Mesendoderm (in vitro differentiated cells): ENCODE results near the gene PITPNM3.

Experiments used
- DNase-seq: peaks from one replicate; pipeline ENCODE4 v3.0.0; 2013
- H2AK5ac ChIP-seq: 2 replicates; pipeline ENCODE4 v1.6.1; 2013; ENCODE audit warnings: low read length, inconsistent platforms
- H2BK120ac ChIP-seq: 2 replicates; pipeline ENCODE4 v1.6.1; 2013; ENCODE audit warnings: low read depth, mild to moderate bottlenecking, low read length, moderate library complexity, mixed read lengths
- H2BK15ac ChIP-seq: replicated peaks from 2 replicates; pipeline ENCODE4 v1.6.1; 2013; ENCODE audit warnings: low read depth, mild to moderate bottlenecking, moderate library complexity
- H2BK5ac ChIP-seq: 2 replicates; pipeline ENCODE4 v1.6.1; 2013; ENCODE audit warnings: low read length, inconsistent platforms
- H3K18ac ChIP-seq: 2 replicates; pipeline ENCODE4 v1.6.1; 2013; ENCODE audit warnings: mild to moderate bottlenecking, low read length, mixed read lengths
- H3K23ac ChIP-seq: one replicate; pipeline ENCODE4 v1.6.1; 2013; ENCODE audit warnings: low read length
- H3K27ac ChIP-seq: 2 replicates; pipeline ENCODE4 v1.5.1; 2013; ENCODE audit warnings: low read depth, mild to moderate bottlenecking, inconsistent platforms, low read length, moderate library complexity
- H3K27me3 ChIP-seq: 2 replicates; pipeline ENCODE4 v1.6.1; 2013; ENCODE audit warnings: low read length, control low read depth, mild to moderate bottlenecking, inconsistent platforms; ENCODE audit not compliant: insufficient read depth, poor library complexity
- H3K36me3 ChIP-seq: 2 replicates; pipeline ENCODE4 v1.6.1; 2013; ENCODE audit warnings: low read length, inconsistent platforms; ENCODE audit not compliant: control insufficient read depth, insufficient read depth
- H3K4ac ChIP-seq: one replicate; pipeline ENCODE4 v1.6.1; 2013; ENCODE audit warnings: low read depth, mild to moderate bottlenecking, low read length, moderate library complexity
- H3K4me1 ChIP-seq: 2 replicates; pipeline ENCODE4 v1.6.1; 2013; ENCODE audit warnings: low read depth, low read length, inconsistent platforms; ENCODE audit not compliant: control insufficient read depth
- H3K4me2 ChIP-seq: 2 replicates; pipeline ENCODE4 v1.6.1; 2013; ENCODE audit warnings: low read length
- H3K4me3 ChIP-seq: 2 replicates; pipeline ENCODE4 v1.5.1; 2013; ENCODE audit warnings: mild to moderate bottlenecking, low read length
- H3K56ac ChIP-seq: one replicate; pipeline ENCODE4 v1.6.1; 2013; ENCODE audit warnings: low read length
- H3K79me1 ChIP-seq: 2 replicates; pipeline ENCODE4 v1.6.1; 2013; ENCODE audit warnings: low read length, inconsistent platforms
- H3K79me2 ChIP-seq: 2 replicates; pipeline ENCODE4 v1.6.1; 2013; ENCODE audit warnings: mild to moderate bottlenecking, low read length; ENCODE audit not compliant: control insufficient read depth, insufficient read depth
- H3K9ac ChIP-seq: 2 replicates; pipeline ENCODE4 v1.6.1; 2013; ENCODE audit warnings: low read length, inconsistent platforms
- H4K5ac ChIP-seq: one replicate; pipeline ENCODE4 v1.6.1; 2013; ENCODE audit warnings: low read length
- H4K8ac ChIP-seq: one replicate; pipeline ENCODE4 v1.6.1; 2013; ENCODE audit warnings: low read depth, mild to moderate bottlenecking, control low read depth, low read length, moderate library complexity
- WGBS: extraction: QIAGEN DNeasy Blood & Tissue Kit; methylation state at CpG from one replicate; pipeline ENCODE4 v1.1.7; 2013; ENCODE audit warnings: low lambda C conversion rate, missing lambda C conversion rate; ENCODE audit not compliant: insufficient coverage; ENCODE audit errors: extremely low coverage; 5-methylcytosine and 5-hydroxymethylcytosine counted together

Gene PITPNM3

GRCh38 chr17:6548578-6549330 is 7.6 kb downstream of the PITPNM3 start:
- Histone ChIP-seq H3K27ac (no peak overlapping the region), H3K79me1 (no peaks in the 10 kb centered on the region), H3K27me3 (no peaks in the 10 kb centered on the region), H3K4ac (no peak overlapping the region), H2BK5ac (no peak overlapping the region), H3K18ac (no peak overlapping the region), H3K56ac (no peak overlapping the region), H2BK120ac (no peak overlapping the region), H3K4me2 (no peak overlapping the region), H3K4me1 (no peaks in the 10 kb centered on the region), H3K4me3 (no peak overlapping the region), H4K5ac (no peak overlapping the region), H3K9ac (no peak overlapping the region), H4K8ac (no peak overlapping the region), H2BK15ac (no peak overlapping the region), H3K79me2 (no peaks in the 10 kb centered on the region), H2AK5ac (no peak overlapping the region), H3K36me3 (no peaks in the 10 kb centered on the region), H3K23ac (no peak overlapping the region)
- no CpG with 5 or more reads among the region's 11 CpGs for WGBS
- DNase-seq: no peak

GRCh38 chr17:6548034-6548433 is 8.3 kb downstream of the PITPNM3 start:
- no peak overlapping the region for H4K5ac ChIP-seq
- no peak overlapping the region for H2BK5ac ChIP-seq
- H3K36me3 ChIP-seq: no peaks in the 10 kb centered on the region
- no peak for DNase-seq
- no CpG with 5 or more reads among the region's 5 CpGs for WGBS
- H4K8ac ChIP-seq: no peak overlapping the region
- H3K27me3 ChIP-seq: no peaks in the 10 kb centered on the region
- no peaks in the 10 kb centered on the region for H3K79me2 ChIP-seq
- H3K27ac ChIP-seq: no peak overlapping the region
- H3K9ac ChIP-seq: no peak overlapping the region
- H2AK5ac ChIP-seq: no peak overlapping the region
- no peak overlapping the region for H2BK120ac ChIP-seq
- H3K4me2 ChIP-seq: no peak overlapping the region
- H3K4me1 ChIP-seq: no peaks in the 10 kb centered on the region
- no peak overlapping the region for H3K18ac ChIP-seq
- no peak overlapping the region for H3K4ac ChIP-seq
- H3K79me1 ChIP-seq: no peaks in the 10 kb centered on the region
- no peak overlapping the region for H3K4me3 ChIP-seq
- H3K23ac ChIP-seq: no peak overlapping the region
- no peak overlapping the region for H3K56ac ChIP-seq
- H2BK15ac ChIP-seq: no peak overlapping the region

DNA sequence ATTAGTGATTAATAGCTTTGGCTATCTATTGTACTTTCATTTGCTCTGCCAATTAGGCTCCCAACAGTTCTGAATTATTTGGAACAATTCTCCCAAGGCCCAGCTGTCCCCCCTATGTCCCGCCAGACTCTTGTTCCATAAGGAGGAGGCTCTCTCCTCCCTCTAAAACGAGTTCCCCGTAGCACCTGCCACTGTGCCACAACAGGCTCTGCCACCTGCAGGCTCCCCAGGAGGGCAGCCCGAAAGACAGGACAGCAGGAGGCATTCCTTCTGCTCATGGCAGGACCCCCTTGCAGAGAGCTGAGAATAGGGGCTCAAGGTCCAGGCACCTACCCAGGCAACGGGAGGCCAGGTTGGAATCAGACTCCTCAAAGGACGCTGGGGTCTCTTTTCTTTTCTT is 9.0 kb downstream of the PITPNM3 start:
- no peak for DNase-seq
- WGBS: no CpG with 5 or more reads among the region's 6 CpGs
- no peak overlapping the region for H4K8ac ChIP-seq
- H4K5ac ChIP-seq: no peak overlapping the region
- H3K9ac ChIP-seq: no peak overlapping the region
- no peaks in the 10 kb centered on the region for H3K4me1 ChIP-seq
- no peaks in the 10 kb centered on the region for H3K36me3 ChIP-seq
- H3K27ac ChIP-seq: no peak overlapping the region
- H3K4me2 ChIP-seq: no peak overlapping the region
- no peak overlapping the region for H3K56ac ChIP-seq
- no peaks in the 10 kb centered on the region for H3K79me2 ChIP-seq
- no peak overlapping the region for H2BK15ac ChIP-seq
- no peak overlapping the region for H3K23ac ChIP-seq
- no peak overlapping the region for H2AK5ac ChIP-seq
- H3K4ac ChIP-seq: no peak overlapping the region
- H2BK5ac ChIP-seq: no peak overlapping the region
- no peaks in the 10 kb centered on the region for H3K27me3 ChIP-seq
- H3K18ac ChIP-seq: no peak overlapping the region
- H3K4me3 ChIP-seq: no peak overlapping the region
- no peak overlapping the region for H2BK120ac ChIP-seq
- no peaks in the 10 kb centered on the region for H3K79me1 ChIP-seq

DNA sequence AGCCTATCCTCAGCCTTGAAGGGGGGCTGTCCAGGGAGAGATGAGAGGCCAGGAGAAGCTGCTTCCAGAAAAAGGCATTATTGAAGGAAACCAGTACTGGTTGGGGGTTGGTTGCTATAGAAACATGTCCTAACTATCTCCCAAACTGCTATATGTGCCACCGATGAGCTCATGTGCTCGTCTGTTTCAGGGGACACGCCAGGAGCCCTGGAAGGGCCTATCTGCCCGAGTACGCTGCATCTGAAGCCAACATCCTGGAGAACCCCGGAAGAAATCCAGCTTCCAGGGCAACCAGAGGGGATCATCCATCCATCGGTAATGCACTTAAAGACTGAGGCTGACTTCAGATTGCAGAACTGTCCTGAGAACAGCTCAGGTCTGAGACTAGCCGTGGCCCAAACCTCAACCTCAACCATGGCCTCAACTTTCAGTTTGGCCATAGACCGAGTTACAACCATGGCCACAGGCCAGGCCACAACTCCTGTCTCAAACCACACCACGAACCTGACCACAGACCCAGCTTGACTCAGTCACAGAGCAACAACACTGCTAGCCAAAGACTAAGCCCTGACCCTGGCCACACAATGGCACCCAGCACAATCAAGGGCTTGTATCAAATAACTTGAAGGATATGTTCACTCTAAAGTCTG is 10.2 kb downstream of the PITPNM3 start:
- no peaks in the 10 kb centered on the region for H3K27me3 ChIP-seq
- H2BK15ac ChIP-seq: no peak overlapping the region
- no CpG with 5 or more reads among the region's 10 CpGs for WGBS
- no peak overlapping the region for H3K23ac ChIP-seq
- DNase-seq: no peak
- no peak overlapping the region for H2AK5ac ChIP-seq
- no peak overlapping the region for H3K4me2 ChIP-seq
- H4K8ac ChIP-seq: no peak overlapping the region
- no peak overlapping the region for H3K4ac ChIP-seq
- no peaks in the 10 kb centered on the region for H3K36me3 ChIP-seq
- no peak overlapping the region for H3K18ac ChIP-seq
- H2BK5ac ChIP-seq: no peak overlapping the region
- no peaks in the 10 kb centered on the region for H3K4me1 ChIP-seq
- no peak overlapping the region for H3K27ac ChIP-seq
- H2BK120ac ChIP-seq: no peak overlapping the region
- no peak overlapping the region for H3K4me3 ChIP-seq
- no peak overlapping the region for H3K56ac ChIP-seq
- H4K5ac ChIP-seq: no peak overlapping the region
- no peak overlapping the region for H3K9ac ChIP-seq
- no peaks in the 10 kb centered on the region for H3K79me1 ChIP-seq
- H3K79me2 ChIP-seq: no peaks in the 10 kb centered on the region

DNA sequence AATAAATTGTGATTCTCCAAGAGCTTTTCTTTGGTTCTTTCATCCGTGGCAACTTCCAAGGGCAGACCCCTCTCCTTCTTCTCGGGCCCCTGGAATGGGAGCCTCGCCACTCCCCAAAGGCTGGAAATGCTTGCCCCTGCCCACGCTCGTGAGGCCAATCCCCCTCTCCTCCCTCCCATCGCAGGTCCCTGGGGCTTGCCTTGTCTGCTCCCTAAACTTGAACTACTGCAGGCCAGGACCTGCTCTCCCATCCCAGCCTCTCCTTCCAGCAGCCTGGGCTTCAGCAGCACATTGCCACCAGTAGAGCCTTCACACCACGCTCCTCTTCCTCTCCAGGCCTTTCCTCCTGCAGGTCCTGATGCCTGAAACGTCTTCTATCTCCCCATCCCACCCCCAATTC is 11.1 kb downstream of the PITPNM3 start:
- Histone ChIP-seq H2BK120ac (no peak overlapping the region), H3K36me3 (no peaks in the 10 kb centered on the region), H3K79me1 (no peaks in the 10 kb centered on the region), H3K79me2 (no peaks in the 10 kb centered on the region), H3K23ac (no peak overlapping the region), H3K56ac (no peak overlapping the region), H3K4ac (no peak overlapping the region), H3K27ac (no peak overlapping the region), H3K4me2 (no peak overlapping the region), H3K18ac (no peak overlapping the region), H4K8ac (no peak overlapping the region), H2BK5ac (no peak overlapping the region), H4K5ac (no peak overlapping the region), H2AK5ac (no peak overlapping the region), H3K27me3 (no peaks in the 10 kb centered on the region), H3K9ac (no peak overlapping the region), H3K4me1 (no peaks in the 10 kb centered on the region), H3K4me3 (no peak overlapping the region), H2BK15ac (no peak overlapping the region)
- WGBS: no CpG with 5 or more reads among the region's 8 CpGs
- DNase-seq: no peak

- DNase-seq: no peak
- Histone ChIP-seq H3K27ac (no peak overlapping the region), H3K79me1 (no peaks in the 10 kb centered on the region), H3K4me2 (no peak overlapping the region), H2AK5ac (no peak overlapping the region), H3K4me3 (no peak overlapping the region), H3K4me1 (no peaks in the 10 kb centered on the region), H2BK120ac (no peak overlapping the region), H4K8ac (no peak overlapping the region), H3K27me3 (no peaks in the 10 kb centered on the region), H2BK5ac (no peak overlapping the region), H3K18ac (no peak overlapping the region), H3K23ac (no peak overlapping the region), H3K36me3 (no peaks in the 10 kb centered on the region), H4K5ac (no peak overlapping the region), H2BK15ac (no peak overlapping the region), H3K79me2 (no peaks in the 10 kb centered on the region), H3K9ac (no peak overlapping the region), H3K56ac (no peak overlapping the region), H3K4ac (no peak overlapping the region)
- WGBS: no CpG with 5 or more reads among the region's 5 CpGs
These were observed 12.4 kb downstream of the PITPNM3 start for GRCh38 chr17:6544011-6544370.
